ENCODE measurements around the gene JCAD. TPM values are rescaled to one million over a fixed set of nuclear protein-coding genes. Genes with fewer than 3 reads are reported as not detected.

The JCAD gene
- total and polyA plus RNA-seq, 2 of the 8 experiments (the other 6 are each of a cell fraction or from before 2014, with no cell fraction given): 0.56 to 5.2 TPM

GRCh38 chr10:30036811-30037210, 22.6 kb downstream of the JCAD start (continued):
- TF ChIP-seq RNF2 (IDR thresholded peaks at IDR 0.05; ENCODE audit: borderline replicate concordance, low read depth, low read length, missing control alignments, poor library complexity, severe bottlenecking): no peak
- no peak for TF ChIP-seq POU5F1 (IDR thresholded peaks at IDR 0.05; ENCODE audit: low read depth, low read length)
